ENCODE results near the gene TMEM54. TPM values are rescaled to one million over a fixed set of nuclear protein-coding genes. Genes with fewer than 3 reads are reported as not detected.

The TMEM54 gene
- total and polyA plus RNA-seq, 9 of the 15 experiments (the other 6 are each of a cell fraction or from before 2014, with no cell fraction given), result 1.00 to 16.2 (median 8.2) TPM

DNA sequence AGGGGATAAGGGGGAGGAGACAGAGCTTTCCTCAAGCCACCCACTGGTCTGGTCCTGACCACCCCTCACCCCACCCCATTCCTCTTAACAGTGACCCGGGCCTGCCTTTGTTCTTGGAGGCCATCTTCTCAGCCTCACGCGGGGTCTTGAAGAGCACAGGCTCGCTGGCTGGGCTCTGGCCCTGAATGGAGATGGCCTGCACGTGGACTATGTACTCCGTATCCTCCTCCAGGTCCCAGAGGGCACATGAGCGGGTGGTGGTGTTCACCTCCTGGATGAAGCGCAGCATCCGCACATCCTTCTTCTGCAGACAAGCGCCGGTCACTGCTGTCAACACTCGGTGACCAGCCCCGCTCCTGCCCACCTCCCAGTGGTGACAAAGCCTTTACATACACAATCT, 33.1 kb downstream of the TMEM54 start (continued):
- TF ChIP-seq RFX7 (CRISPR knock-in tag; IDR thresholded peaks at IDR 0.05) (no peak), MAFK (IDR thresholded peaks at IDR 0.05; ENCODE audit: low read length) (no peak), CSDE1 (IDR thresholded peaks at IDR 0.05) (no peak), KLF13 (tag; IDR thresholded peaks at IDR 0.05; ENCODE audit: borderline replicate concordance, low read depth) (no peak)
- TF ChIP-seq, protein P1, sequence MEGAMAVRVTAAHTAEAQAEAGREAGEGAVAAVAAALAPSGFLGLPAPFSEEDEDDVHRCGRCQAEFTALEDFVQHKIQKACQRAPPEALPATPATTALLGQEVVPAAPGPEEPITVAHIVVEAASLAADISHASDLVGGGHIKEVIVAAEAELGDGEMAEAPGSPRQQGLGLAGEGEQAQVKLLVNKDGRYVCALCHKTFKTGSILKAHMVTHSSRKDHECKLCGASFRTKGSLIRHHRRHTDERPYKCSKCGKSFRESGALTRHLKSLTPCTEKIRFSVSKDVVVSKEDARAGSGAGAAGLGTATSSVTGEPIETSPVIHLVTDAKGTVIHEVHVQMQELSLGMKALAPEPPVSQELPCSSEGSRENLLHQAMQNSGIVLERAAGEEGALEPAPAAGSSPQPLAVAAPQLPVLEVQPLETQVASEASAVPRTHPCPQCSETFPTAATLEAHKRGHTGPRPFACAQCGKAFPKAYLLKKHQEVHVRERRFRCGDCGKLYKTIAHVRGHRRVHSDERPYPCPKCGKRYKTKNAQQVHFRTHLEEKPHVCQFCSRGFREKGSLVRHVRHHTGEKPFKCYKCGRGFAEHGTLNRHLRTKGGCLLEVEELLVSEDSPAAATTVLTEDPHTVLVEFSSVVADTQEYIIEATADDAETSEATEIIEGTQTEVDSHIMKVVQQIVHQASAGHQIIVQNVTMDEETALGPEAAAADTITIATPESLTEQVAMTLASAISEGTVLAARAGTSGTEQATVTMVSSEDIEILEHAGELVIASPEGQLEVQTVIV (CRISPR knock-in tag; IDR thresholded peaks at IDR 0.05; ENCODE audit: borderline replicate concordance), result no peak

DNA sequence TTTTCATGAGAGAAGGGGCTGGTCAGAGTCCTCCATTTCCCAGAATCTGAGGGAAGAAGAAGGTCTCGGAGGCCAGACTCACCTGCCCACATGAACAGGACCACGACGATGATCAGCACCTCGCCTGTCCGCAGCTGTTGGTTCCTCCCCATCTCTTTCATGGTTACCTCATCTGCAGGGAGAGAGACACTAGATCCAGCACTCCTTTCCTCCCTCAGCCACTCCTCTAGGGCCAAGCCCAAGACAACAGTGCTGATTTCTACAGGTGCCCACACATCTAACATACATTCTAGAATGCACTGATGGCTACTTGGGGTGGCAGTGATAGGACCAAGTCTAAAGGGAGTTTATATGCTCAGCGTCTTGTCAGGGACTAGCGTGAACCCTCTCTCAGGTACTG, 33.5 kb downstream of the TMEM54 start:
- POLR2A ChIA-PET, result interaction anchor here (0.6 to 2.3 kb wide), 4 partner anchors 8 to 523 kb away, joined by 3 to 7 read pairs (median 5); no protein-coding TSS in a partner anchor
- 47% methylated on average over 7 of the region's 7 CpGs for WGBS (ENCODE audit: insufficient coverage, low coverage, missing lambda C conversion rate)
- Histone ChIP-seq H3K9me1 (ENCODE audit: control insufficient read depth, insufficient read depth, low read length) (no peaks in the 10 kb centered on the region), H4K20me1 (replicated peaks; ENCODE audit: control insufficient read depth, insufficient read depth, low read length) (peaks cover 9% of the 10 kb centered on the region), H3K27ac (ENCODE audit: extremely low read depth, low read depth, low read length) (no peak overlapping the region), H2AFZ (ENCODE audit: low read depth, low read length) (no peak overlapping the region), H3K4me2 (ENCODE audit: insufficient read depth, low read length) (no peak overlapping the region), H3K9ac (ENCODE audit: insufficient read depth in 1 of 2, low read depth in 2 of 2, low read length in 2 of 2) (no peak overlapping the region), H3K4me3 (no peak overlapping the region), H3K4me1 (replicated peaks in 1 of 2; ENCODE audit: control insufficient read depth in 2 of 2, insufficient read depth in 2 of 2, low read length in 2 of 2) (peaks cover 5 to 18% of the 10 kb centered on the region in 2 experiments; a peak in 3 of 5 replicates), H3K27me3 (ENCODE audit: control insufficient read depth in 2 of 2, insufficient read depth in 2 of 2, low read length in 2 of 2) (peaks cover 4 to 20% of the 10 kb centered on the region in 2 experiments; a peak in 3 of 5 replicates), H3K79me2 (ENCODE audit: control insufficient read depth, insufficient read depth, low read length) (no peaks in the 10 kb centered on the region), H3K36me3 (ENCODE audit: control insufficient read depth, insufficient read depth, low read length) (peaks cover 7% of the 10 kb centered on the region; the same call in 2 of the 3 replicates), H3K9me3 (replicated peaks; ENCODE audit: control insufficient read depth, insufficient read depth, low read depth, low read length) (no peaks in the 10 kb centered on the region)
- intact Hi-C loops (cut with micrococcal nuclease), result no loop called here
- FAIRE-seq (no peak), ATAC-seq (no peak), DNase-seq (ENCODE audit: extremely low read depth in 1 of 4, low spot score in 3 of 4) (no peak)
- in situ Hi-C loops (cut with MboI), result no loop called here
- BruUV-seq (replicated peaks), result no TSS peak
- CTCF ChIA-PET (ENCODE audit: low intra/inter-chr PET ratio), result no interaction called here
- TF ChIP-seq RBM17 (IDR thresholded peaks at IDR 0.05; ENCODE audit: borderline replicate concordance, low read depth, low read length) (no peak), FOXK2 (conservative IDR thresholded peaks at IDR 0.05 in 1 of 2, IDR thresholded peaks at IDR 0.05 in 1 of 2; ENCODE audit: low read depth in 2 of 2) (no peak), TAF7 (tag; IDR thresholded peaks at IDR 0.05) (no peak), NCOA4 (IDR thresholded peaks at IDR 0.05; ENCODE audit: partially characterized antibody) (no peak), ASH1L (IDR thresholded peaks at IDR 0.05; ENCODE audit: borderline replicate concordance, low read depth, partially characterized antibody) (no peak), ILF3 (IDR thresholded peaks at IDR 0.05; ENCODE audit: borderline replicate concordance) (no peak), NFE2 (IDR thresholded peaks at IDR 0.05; ENCODE audit: low read depth) (no peak)
- TF ChIP-seq, protein P2, sequence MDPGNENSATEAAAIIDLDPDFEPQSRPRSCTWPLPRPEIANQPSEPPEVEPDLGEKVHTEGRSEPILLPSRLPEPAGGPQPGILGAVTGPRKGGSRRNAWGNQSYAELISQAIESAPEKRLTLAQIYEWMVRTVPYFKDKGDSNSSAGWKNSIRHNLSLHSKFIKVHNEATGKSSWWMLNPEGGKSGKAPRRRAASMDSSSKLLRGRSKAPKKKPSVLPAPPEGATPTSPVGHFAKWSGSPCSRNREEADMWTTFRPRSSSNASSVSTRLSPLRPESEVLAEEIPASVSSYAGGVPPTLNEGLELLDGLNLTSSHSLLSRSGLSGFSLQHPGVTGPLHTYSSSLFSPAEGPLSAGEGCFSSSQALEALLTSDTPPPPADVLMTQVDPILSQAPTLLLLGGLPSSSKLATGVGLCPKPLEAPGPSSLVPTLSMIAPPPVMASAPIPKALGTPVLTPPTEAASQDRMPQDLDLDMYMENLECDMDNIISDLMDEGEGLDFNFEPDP (CRISPR knock-in tag; IDR thresholded peaks at IDR 0.05), result no peak
- TF ChIP-seq, protein P3, sequence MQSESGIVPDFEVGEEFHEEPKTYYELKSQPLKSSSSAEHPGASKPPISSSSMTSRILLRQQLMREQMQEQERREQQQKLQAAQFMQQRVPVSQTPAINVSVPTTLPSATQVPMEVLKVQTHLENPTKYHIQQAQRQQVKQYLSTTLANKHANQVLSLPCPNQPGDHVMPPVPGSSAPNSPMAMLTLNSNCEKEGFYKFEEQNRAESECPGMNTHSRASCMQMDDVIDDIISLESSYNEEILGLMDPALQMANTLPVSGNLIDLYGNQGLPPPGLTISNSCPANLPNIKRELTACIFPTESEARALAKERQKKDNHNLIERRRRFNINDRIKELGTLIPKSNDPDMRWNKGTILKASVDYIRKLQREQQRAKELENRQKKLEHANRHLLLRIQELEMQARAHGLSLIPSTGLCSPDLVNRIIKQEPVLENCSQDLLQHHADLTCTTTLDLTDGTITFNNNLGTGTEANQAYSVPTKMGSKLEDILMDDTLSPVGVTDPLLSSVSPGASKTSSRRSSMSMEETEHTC (IDR thresholded peaks at IDR 0.05), result no peak
- TF ChIP-seq, protein P4, sequence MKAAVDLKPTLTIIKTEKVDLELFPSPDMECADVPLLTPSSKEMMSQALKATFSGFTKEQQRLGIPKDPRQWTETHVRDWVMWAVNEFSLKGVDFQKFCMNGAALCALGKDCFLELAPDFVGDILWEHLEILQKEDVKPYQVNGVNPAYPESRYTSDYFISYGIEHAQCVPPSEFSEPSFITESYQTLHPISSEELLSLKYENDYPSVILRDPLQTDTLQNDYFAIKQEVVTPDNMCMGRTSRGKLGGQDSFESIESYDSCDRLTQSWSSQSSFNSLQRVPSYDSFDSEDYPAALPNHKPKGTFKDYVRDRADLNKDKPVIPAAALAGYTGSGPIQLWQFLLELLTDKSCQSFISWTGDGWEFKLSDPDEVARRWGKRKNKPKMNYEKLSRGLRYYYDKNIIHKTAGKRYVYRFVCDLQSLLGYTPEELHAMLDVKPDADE (conservative IDR thresholded peaks at IDR 0.05; ENCODE audit: control insufficient read depth, low read depth, low read length), result no peak

Data from K562 (cell line).